OCI-LY1 (cell line): ENCODE data around the gene LRRC25.

ENCODE experiments used
- H2AFZ ChIP-seq: fragments of 200-600 bp; sonication (generic), shearing (Covaris generic); 2 replicates; pipeline ENCODE4 v1.6.0; 2014; ENCODE audit warnings: antibody characterized with exemption, mild to moderate bottlenecking, low read length
- H3F3A ChIP-seq: fragments of 200-600 bp; sonication (generic), shearing (Covaris generic); 2 replicates; pipeline ENCODE4 v1.6.0; 2014; ENCODE audit warnings: mild to moderate bottlenecking, antibody characterized with exemption, low read length, moderate library complexity; ENCODE audit not compliant: insufficient read depth
- H3K27ac ChIP-seq: fragments of 200-600 bp; sonication (generic); 2 replicates; pipeline ENCODE4 v1.5.1; 2014; ENCODE audit warnings: low read length, mixed run types, mild to moderate bottlenecking, low read depth; ENCODE audit not compliant: poor library complexity, severe bottlenecking
- H3K27me3 ChIP-seq: fragments of 200-600 bp; sonication (generic); 2 replicates; pipeline ENCODE4 v1.6.0; 2014; ENCODE audit warnings: antibody characterized with exemption, mild to moderate bottlenecking, low read length, moderate library complexity; ENCODE audit not compliant: insufficient read depth
- H3K36me3 ChIP-seq: fragments of 200-600 bp; sonication (generic); 2 replicates; pipeline ENCODE4 v1.6.1; 2014; ENCODE audit warnings: mild to moderate bottlenecking, antibody characterized with exemption, low read length, moderate library complexity, mixed read lengths; ENCODE audit not compliant: insufficient read depth
- H3K4me1 ChIP-seq: fragments of 200-600 bp; sonication (generic); 2 replicates; pipeline ENCODE4 v1.5.1; 2014; ENCODE audit warnings: mild to moderate bottlenecking, low read length, moderate library complexity; ENCODE audit not compliant: insufficient read depth, severe bottlenecking
- H3K4me2 ChIP-seq: fragments of 200-600 bp; sonication (generic), shearing (Covaris generic); 2 replicates; pipeline ENCODE4 v1.6.1; 2014; ENCODE audit warnings: low read length
- H3K4me3 ChIP-seq: fragments of 200-600 bp; sonication (generic); 2 replicates; pipeline ENCODE4 v1.5.1; 2014; ENCODE audit warnings: low read length, low read depth, mild to moderate bottlenecking, mixed read lengths; ENCODE audit not compliant: poor library complexity, severe bottlenecking
- H3K79me2 ChIP-seq: fragments of 200-600 bp; shearing (Covaris generic); 2 replicates; pipeline ENCODE4 v1.6.1; 2016; ENCODE audit warnings: mixed run types, low read length, mixed read lengths; ENCODE audit not compliant: insufficient read depth
- H3K9ac ChIP-seq: fragments of 200-600 bp; sonication (generic), shearing (Covaris generic); 2 replicates; pipeline ENCODE4 v1.6.1; 2014; ENCODE audit warnings: mild to moderate bottlenecking, low read length, mixed read lengths
- H3K9me2 ChIP-seq: fragments of 200-600 bp; sonication (generic), shearing (Covaris generic); 2 replicates; pipeline ENCODE4 v1.6.1; 2014; ENCODE audit warnings: low read depth, mild to moderate bottlenecking, low read length, mixed read lengths
- H3K9me3 ChIP-seq: fragments of 200-600 bp; shearing (Covaris generic); 2 replicates; pipeline ENCODE4 v1.6.1; 2014; ENCODE audit warnings: low read length, mixed read lengths
- H4K20me1 ChIP-seq: fragments of 200-600 bp; sonication (generic), shearing (Covaris generic); 2 replicates; pipeline ENCODE4 v1.6.0; 2016; ENCODE audit warnings: mild to moderate bottlenecking, low read length; ENCODE audit not compliant: insufficient read depth
- EZH2 ChIP-seq: fragments of 200-600 bp; sonication (generic), shearing (Covaris generic); IDR thresholded peaks from 2 replicates; pipeline ENCODE4 v1.8.0; 2017; ENCODE audit warnings: borderline replicate concordance, mixed run types, mild to moderate bottlenecking, antibody characterized with exemption, low read length, moderate library complexity, mixed read lengths
- TF ChIP-seq, protein P1 (sequence below): fragments of 200-600 bp; sonication (generic), shearing (Covaris generic); IDR thresholded peaks from 2 replicates; pipeline ENCODE4 v1.5.1; 2017; ENCODE audit warnings: mild to moderate bottlenecking, antibody characterized with exemption, low read length, moderate library complexity, mixed read lengths

LRRC25 gene

DNA sequence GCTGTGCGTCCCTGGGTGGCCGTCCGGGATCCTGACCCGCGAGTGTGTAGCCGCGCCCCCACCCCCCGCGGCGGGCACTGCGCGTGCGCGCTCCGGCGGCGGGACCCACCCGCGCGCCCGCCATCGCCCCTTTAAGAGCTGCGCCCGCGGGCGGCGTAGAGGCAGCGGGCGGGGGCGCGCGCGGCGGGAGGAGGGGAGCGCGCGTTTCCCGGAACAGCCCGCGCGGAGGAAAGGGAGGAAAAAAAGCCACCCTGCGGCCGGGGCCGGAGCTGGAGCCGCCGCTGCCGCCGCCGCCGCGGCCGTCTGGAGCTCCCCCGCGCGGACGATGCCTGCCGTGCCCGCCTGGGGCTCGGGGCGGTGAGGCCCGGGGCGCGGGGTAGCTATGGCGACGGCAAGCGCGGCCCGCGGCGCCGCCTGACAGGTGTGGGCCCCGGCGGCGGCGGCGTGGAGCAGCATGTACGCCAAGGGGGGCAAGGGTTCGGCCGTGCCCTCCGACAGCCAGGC, 21.8 kb upstream of the LRRC25 start, which contains the start of gene SSBP4:
SSBP4 (plus strand) TSS at position 204 of the 504 bp plus-strand sequence; CDS start at position 455, 251 bp downstream.
- Histone ChIP-seq H3K4me1 (peaks cover 44% of the 10 kb centered on the region), H2AFZ (no peak within 1 kb of the TSS), H3F3A (no peaks in the 10 kb centered on the region), H3K4me2 (peak within 1 kb of the TSS; percentile 85), H3K9me2 (no peaks in the 10 kb centered on the region), H3K27me3 (no peaks in the 10 kb centered on the region), H4K20me1 (no peaks in the 10 kb centered on the region), H3K27ac (no peak within 1 kb of the TSS), H3K36me3 (no peaks in the 10 kb centered on the region), H3K9me3 (no peaks in the 10 kb centered on the region), H3K79me2 (no peaks in the 10 kb centered on the region), H3K9ac (peak within 1 kb of the TSS; percentile 60), H3K4me3 (peak within 1 kb of the TSS; percentile 65)
- TF ChIP-seq, protein P1, sequence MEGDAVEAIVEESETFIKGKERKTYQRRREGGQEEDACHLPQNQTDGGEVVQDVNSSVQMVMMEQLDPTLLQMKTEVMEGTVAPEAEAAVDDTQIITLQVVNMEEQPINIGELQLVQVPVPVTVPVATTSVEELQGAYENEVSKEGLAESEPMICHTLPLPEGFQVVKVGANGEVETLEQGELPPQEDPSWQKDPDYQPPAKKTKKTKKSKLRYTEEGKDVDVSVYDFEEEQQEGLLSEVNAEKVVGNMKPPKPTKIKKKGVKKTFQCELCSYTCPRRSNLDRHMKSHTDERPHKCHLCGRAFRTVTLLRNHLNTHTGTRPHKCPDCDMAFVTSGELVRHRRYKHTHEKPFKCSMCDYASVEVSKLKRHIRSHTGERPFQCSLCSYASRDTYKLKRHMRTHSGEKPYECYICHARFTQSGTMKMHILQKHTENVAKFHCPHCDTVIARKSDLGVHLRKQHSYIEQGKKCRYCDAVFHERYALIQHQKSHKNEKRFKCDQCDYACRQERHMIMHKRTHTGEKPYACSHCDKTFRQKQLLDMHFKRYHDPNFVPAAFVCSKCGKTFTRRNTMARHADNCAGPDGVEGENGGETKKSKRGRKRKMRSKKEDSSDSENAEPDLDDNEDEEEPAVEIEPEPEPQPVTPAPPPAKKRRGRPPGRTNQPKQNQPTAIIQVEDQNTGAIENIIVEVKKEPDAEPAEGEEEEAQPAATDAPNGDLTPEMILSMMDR, result no peak
- no peak for TF ChIP-seq EZH2

DNA sequence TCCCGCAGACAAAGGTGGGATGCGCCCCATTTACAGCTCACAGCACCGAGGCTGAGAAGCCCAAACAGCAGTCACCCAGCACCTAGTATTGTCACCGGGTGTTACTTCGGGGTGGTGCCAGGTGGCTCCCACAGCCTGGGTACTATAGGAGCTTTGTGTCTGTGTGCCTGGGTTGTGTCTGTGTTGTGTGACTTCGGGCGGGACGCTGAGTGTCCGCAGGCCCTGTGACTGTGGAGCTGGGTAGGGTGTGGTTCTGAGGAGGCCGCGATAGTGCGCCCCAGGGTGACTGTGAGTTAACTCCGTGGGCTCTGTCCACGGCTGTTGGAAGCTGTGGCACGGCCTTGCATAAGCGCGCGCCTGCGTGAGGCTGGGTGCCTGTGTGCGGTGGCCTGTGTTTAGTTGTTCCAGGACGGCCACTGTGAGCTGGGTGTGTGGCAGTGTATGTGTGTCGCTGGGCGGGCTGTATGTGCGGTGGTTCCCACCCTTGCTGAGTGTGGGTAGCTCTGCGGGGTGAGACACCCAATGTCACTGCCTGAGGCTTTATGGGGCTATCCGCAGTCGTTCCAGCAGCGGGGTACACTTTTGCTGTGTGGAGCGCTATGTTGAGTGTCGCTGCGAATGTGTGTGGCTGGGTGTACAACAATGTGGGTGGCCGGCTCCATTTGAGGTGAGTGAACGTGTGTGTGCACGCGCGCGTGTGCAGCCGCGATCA, 21.2 kb upstream of the LRRC25 start:
- peak overlapping the region; percentile 65 for H3K4me3 ChIP-seq
- H3K9ac ChIP-seq, result peak overlapping the region; percentile 3; the same call in 1 of the 2 replicates
- H3K9me3 ChIP-seq, result no peaks in the 10 kb centered on the region
- no peaks in the 10 kb centered on the region for H3K9me2 ChIP-seq
- peak overlapping the region; percentile 85 for H3K4me2 ChIP-seq
- peaks cover 44% of the 10 kb centered on the region for H3K4me1 ChIP-seq
- H3K27ac ChIP-seq, result no peak overlapping the region
- TF ChIP-seq EZH2, result no peak
- TF ChIP-seq, protein P1, result no peak
- no peaks in the 10 kb centered on the region for H4K20me1 ChIP-seq
- H3F3A ChIP-seq, result no peaks in the 10 kb centered on the region
- no peaks in the 10 kb centered on the region for H3K36me3 ChIP-seq
- no peaks in the 10 kb centered on the region for H3K79me2 ChIP-seq
- H2AFZ ChIP-seq, result no peak overlapping the region
- no peaks in the 10 kb centered on the region for H3K27me3 ChIP-seq

DNA sequence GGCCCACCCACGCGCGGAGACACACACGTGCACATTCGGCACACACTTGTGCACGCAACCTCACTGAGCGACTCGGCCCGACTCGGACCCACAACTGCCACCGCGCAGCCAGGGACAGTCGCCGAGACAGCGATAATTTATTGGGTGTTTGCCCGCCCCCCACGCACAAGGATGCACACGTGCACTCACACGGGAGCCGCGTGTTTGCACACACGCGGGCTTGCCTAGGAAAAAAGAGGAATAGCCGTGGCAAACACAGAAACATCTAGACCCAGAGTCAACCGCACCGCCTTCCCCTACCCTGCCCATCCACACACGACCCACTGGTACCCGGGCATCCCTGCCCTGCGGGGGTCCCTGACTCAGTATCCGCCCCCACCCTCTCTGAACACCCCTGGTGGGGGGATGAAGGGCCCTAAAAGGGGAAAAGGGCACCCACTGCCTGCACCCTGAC, 20.6 kb upstream of the LRRC25 start:
- no peak for TF ChIP-seq EZH2
- TF ChIP-seq, protein P1, result no peak
- no peak overlapping the region for H3K4me3 ChIP-seq
- no peaks in the 10 kb centered on the region for H3K9me2 ChIP-seq
- no peaks in the 10 kb centered on the region for H3K27me3 ChIP-seq
- H4K20me1 ChIP-seq, result no peaks in the 10 kb centered on the region
- H2AFZ ChIP-seq, result no peak overlapping the region
- peak overlapping the region; percentile 30; the same call in 1 of the 2 replicates for H3K4me2 ChIP-seq
- no peaks in the 10 kb centered on the region for H3K79me2 ChIP-seq
- no peaks in the 10 kb centered on the region for H3K36me3 ChIP-seq
- H3K9me3 ChIP-seq, result no peaks in the 10 kb centered on the region
- peaks cover 44% of the 10 kb centered on the region for H3K4me1 ChIP-seq
- no peak overlapping the region for H3K27ac ChIP-seq
- H3F3A ChIP-seq, result no peaks in the 10 kb centered on the region
- no peak overlapping the region for H3K9ac ChIP-seq
